OCI-LY7 (cell line): Measurements from ENCODE around the gene GNAL. TPM values are rescaled to one million over a fixed set of nuclear protein-coding genes. Genes with fewer than 3 reads are reported as not detected.
"Not testable (repeated sequence)": the region's sequence is repeated elsewhere in the genome, so short reads cannot be mapped to it uniquely, and the experiment has no call there.

ENCODE experiments used
- BruUV-seq: library from RNA; stranded (reverse); fragments of 400-500 nt; replicated peaks from 2 replicates; lab custom pipeline; 2021; lab: Mats Ljungman, UMichigan
- CTCF ChIA-PET: fragments of 300-600 bp; sonication (Branson Sonifier 250); formaldehyde crosslinking; loops from one replicate; lab custom pipeline; 2022; ENCODE audit warnings: antibody characterized with exemption; ENCODE audit not compliant: unreplicated experiment; lab: Charles Lee
- POLR2A ChIA-PET: fragments of 300-600 bp; sonication (Branson Sonifier 250); formaldehyde crosslinking; loops from one replicate; lab custom pipeline; 2022; ENCODE audit warnings: antibody characterized with exemption; lab: Charles Lee
- DNase-seq: peaks from one replicate; pipeline ENCODE4 v3.0.0-alpha.2; 2015; ENCODE audit warnings: low spot score
- H2AFZ ChIP-seq: fragments of 200-600 bp; sonication (generic), shearing (Covaris generic); 2 replicates; pipeline ENCODE4 v1.6.1; 2014; ENCODE audit warnings: mild to moderate bottlenecking, antibody characterized with exemption, low read length, moderate library complexity
- H3K27ac ChIP-seq: fragments of 200-600 bp; sonication (generic); 2 replicates; pipeline ENCODE4 v1.5.1; 2014; ENCODE audit warnings: mixed run types, low read depth, mild to moderate bottlenecking, moderate library complexity, low read length, inconsistent platforms; ENCODE audit not compliant: poor library complexity, severe bottlenecking
- H3K36me3 ChIP-seq: fragments of 200-600 bp; sonication (generic); 2 replicates; pipeline ENCODE4 v1.6.1; 2014; ENCODE audit warnings: mild to moderate bottlenecking, antibody characterized with exemption, low read length, moderate library complexity, mixed read lengths; ENCODE audit not compliant: insufficient read depth
- H3K4me1 ChIP-seq: fragments of 200-600 bp; sonication (generic); 2 replicates; pipeline ENCODE4 v1.5.1; 2014; ENCODE audit warnings: mild to moderate bottlenecking, low read length; ENCODE audit not compliant: insufficient read depth, poor library complexity, severe bottlenecking
- H3K4me2 ChIP-seq: fragments of 200-600 bp; sonication (generic); 2 replicates; pipeline ENCODE4 v1.6.1; 2014; ENCODE audit warnings: mild to moderate bottlenecking, low read length
- H3K4me3 ChIP-seq: fragments of 200-600 bp; sonication (generic); 2 replicates; pipeline ENCODE4 v1.5.1; 2014; ENCODE audit warnings: mild to moderate bottlenecking, low read depth, low read length; ENCODE audit not compliant: poor library complexity, severe bottlenecking
- H3K79me2 ChIP-seq: fragments of 200-600 bp; sonication (generic); 2 replicates; pipeline ENCODE4 v1.6.1; 2016; ENCODE audit warnings: low read depth, mild to moderate bottlenecking, low read length, moderate library complexity, mixed read lengths; ENCODE audit not compliant: insufficient read depth
- H3K9me2 ChIP-seq: fragments of 200-600 bp; sonication (generic); 2 replicates; pipeline ENCODE4 v1.6.1; 2016; ENCODE audit warnings: mild to moderate bottlenecking, low read length, mixed read lengths; ENCODE audit not compliant: insufficient read depth
- H3K9me3 ChIP-seq: fragments of 200-600 bp; sonication (generic); 2 replicates; pipeline ENCODE4 v1.6.1; 2014; ENCODE audit warnings: mild to moderate bottlenecking, mixed run types, low read length, mixed read lengths
- H4K20me1 ChIP-seq: fragments of 200-600 bp; sonication (generic); 2 replicates; pipeline ENCODE4 v1.6.1; 2014; ENCODE audit warnings: mild to moderate bottlenecking, antibody characterized with exemption, low read length, moderate library complexity, mixed read lengths; ENCODE audit not compliant: insufficient read depth
- CTCF ChIP-seq: fragments of 200-600 bp; sonication (generic); conservative IDR thresholded peaks from 2 replicates; pipeline ENCODE4 v1.5.1; 2014; ENCODE audit warnings: mild to moderate bottlenecking, antibody characterized with exemption, low read length, moderate library complexity, mixed read lengths
- EZH2phosphoT487 ChIP-seq: fragments of 200-600 bp; sonication (generic); IDR thresholded peaks from 2 replicates; pipeline ENCODE4 v1.6.1; 2018; ENCODE audit warnings: low read depth, borderline replicate concordance, mild to moderate bottlenecking, mixed run types, antibody characterized with exemption, low read length, moderate library complexity, mixed read lengths
- intact Hi-C: fragments of 100-400 bp; cut with micrococcal nuclease; formaldehyde crosslinking; loops from one replicate; pipeline ENCODE4 v1.10.0; 2022; ENCODE audit not compliant: unreplicated experiment
- total RNA-seq, 2 experiments: library from RNA; depleted of rRNA in 1 of 2; stranded (reverse); fragments of >200 nt in 1 of 2; shearing (Covaris generic) in 1 of 2; gene quantifications; 2 replicates each; pipeline ENCODE4 v1.2.3, GENCODE V29; 2014 to 2022

GNAL gene
- total RNA-seq, 2 experiments from 2014 or later: 0.03 to 0.25 TPM

- Histone ChIP-seq H3K4me2 (no peak overlapping the region), H3K27ac (no peak overlapping the region), H2AFZ (no peak overlapping the region), H3K4me3 (no peak overlapping the region), H3K36me3 (no peaks in the 10 kb centered on the region), H3K9me3 (no peaks in the 10 kb centered on the region), H4K20me1 (no peaks in the 10 kb centered on the region), H3K79me2 (no peaks in the 10 kb centered on the region), H3K4me1 (no peaks in the 10 kb centered on the region), H3K9me2 (no peaks in the 10 kb centered on the region)
- BruUV-seq: no TSS peak
- POLR2A ChIA-PET: interaction anchor here (1.2 kb wide), 2 partner anchors 10 to 22 kb away, joined by 3 to 5 read pairs; no protein-coding TSS in a partner anchor
- intact Hi-C loops: no loop called here
- CTCF ChIA-PET: no interaction called here
- no peak for DNase-seq
- no peak for TF ChIP-seq EZH2phosphoT487
- no peak for TF ChIP-seq CTCF
Measured at GRCh38 chr18:11710578-11710977, 21.5 kb downstream of the GNAL start.

GRCh38 chr18:11713756-11714155, 24.7 kb downstream of the GNAL start:
- Histone ChIP-seq H2AFZ (no peak overlapping the region), H3K4me1 (no peaks in the 10 kb centered on the region), H3K79me2 (no peaks in the 10 kb centered on the region), H4K20me1 (no peaks in the 10 kb centered on the region), H3K4me2 (no peak overlapping the region), H3K27ac (no peak overlapping the region), H3K36me3 (no peaks in the 10 kb centered on the region), H3K9me3 (no peaks in the 10 kb centered on the region), H3K4me3 (no peak overlapping the region), H3K9me2 (no peaks in the 10 kb centered on the region)
- TF ChIP-seq EZH2phosphoT487: no peak
- TF ChIP-seq CTCF: no peak
- no TSS peak for BruUV-seq
- intact Hi-C loops: no loop called here
- POLR2A ChIA-PET: no interaction called here
- CTCF ChIA-PET: no interaction called here
- DNase-seq: no peak

GRCh38 chr18:11714244-11714918, 25.3 kb downstream of the GNAL start:
- no peaks in the 10 kb centered on the region for H3K9me3 ChIP-seq
- no peaks in the 10 kb centered on the region for H4K20me1 ChIP-seq
- no peak overlapping the region for H3K4me2 ChIP-seq
- no peaks in the 10 kb centered on the region for H3K79me2 ChIP-seq
- ChIA-PET POLR2A (no interaction called here), CTCF (no interaction called here)
- no peak overlapping the region for H3K27ac ChIP-seq
- no peak overlapping the region for H3K4me3 ChIP-seq
- H3K9me2 ChIP-seq: no peaks in the 10 kb centered on the region
- intact Hi-C loops: no loop called here
- TF ChIP-seq CTCF (no peak), EZH2phosphoT487 (no peak)
- H3K36me3 ChIP-seq: no peaks in the 10 kb centered on the region
- no TSS peak for BruUV-seq
- DNase-seq: no peak
- H3K4me1 ChIP-seq: peaks cover 2% of the 10 kb centered on the region
- H2AFZ ChIP-seq: no peak overlapping the region

DNA sequence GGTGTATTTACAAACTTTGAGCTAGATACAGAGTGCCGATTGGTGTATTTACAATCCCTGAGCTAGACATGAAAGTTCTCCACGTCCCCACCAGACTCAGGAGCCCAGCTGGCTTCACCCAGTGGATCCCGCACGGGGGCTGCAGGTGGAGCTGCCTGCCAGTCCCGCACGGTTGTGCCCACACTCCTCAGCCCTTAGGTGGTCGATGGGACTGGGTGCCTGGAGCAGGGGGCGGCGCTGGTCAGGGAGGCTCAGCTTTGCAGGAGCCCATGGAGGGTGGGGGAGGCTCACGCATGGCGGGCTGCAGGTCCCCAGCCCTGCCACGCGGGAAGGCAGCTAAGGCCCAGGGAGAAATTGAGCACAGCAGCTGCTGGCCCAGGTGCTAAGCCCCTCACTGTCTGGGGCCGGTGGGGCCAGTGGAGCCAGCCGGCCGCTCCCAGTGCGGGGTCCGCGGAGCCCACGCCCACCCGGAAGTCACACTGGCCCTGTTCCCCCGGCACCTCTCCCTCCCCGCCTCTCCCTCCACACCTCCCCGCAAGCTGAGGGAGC, 27.8 kb downstream of the GNAL start:
- DNase-seq, H3K27ac ChIP-seq, H3K4me3 ChIP-seq, H3K4me2 ChIP-seq, BruUV-seq, intact Hi-C loops, H3K79me2 ChIP-seq, H3K36me3 ChIP-seq, H2AFZ ChIP-seq, H3K9me3 ChIP-seq, POLR2A ChIA-PET, H4K20me1 ChIP-seq, H3K9me2 ChIP-seq: not testable (repeated sequence)
- CTCF ChIA-PET: interaction anchor here (0.6 kb wide), 1 partner anchor 55 kb away, joined by 10 read pairs; no protein-coding TSS in a partner anchor
- H3K4me1 ChIP-seq: peaks cover 24% of the 10 kb centered on the region
